Colon (tissue), 2 donors: ENCODE data around the gene RETREG1.
"Not testable (repeated sequence)": the region's sequence is repeated elsewhere in the genome, so short reads cannot be mapped to it uniquely, and the experiment has no call there.

Source experiments
- FAIRE-seq: peaks from 2 replicates; lab custom pipeline; 2012; peaks lifted over from hg19 to GRCh38; lab: Jason Lieb, UNC
- donor health status: control.
- donor health status: control.

The RETREG1 gene

GRCh38 chr5:16487456-16487855 lies 129.3 kb downstream of the RETREG1 start:
- FAIRE-seq: no peak

DNA sequence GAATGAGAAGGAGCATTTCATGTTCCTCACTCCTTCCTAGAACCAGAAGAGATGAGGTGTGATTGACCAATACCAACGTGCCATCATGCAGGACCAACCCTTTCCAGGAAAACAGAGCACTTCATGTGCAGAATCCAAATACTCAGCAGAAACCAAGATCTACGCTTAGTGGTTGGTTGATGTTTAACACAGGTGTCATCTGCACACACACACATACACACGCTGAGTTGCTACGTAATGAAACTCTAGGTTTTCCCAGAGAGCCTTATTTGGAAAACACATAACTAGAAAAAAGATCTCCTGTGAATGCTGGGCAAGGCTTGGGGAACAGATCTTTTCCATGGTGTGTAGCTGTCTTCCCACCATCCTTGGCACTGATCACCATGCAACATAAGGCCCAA lies 130.1 kb downstream of the RETREG1 start:
- no peak for FAIRE-seq

GRCh38 chr5:16485656-16486055 lies 131.1 kb downstream of the RETREG1 start:
- FAIRE-seq: no peak

- no peak for FAIRE-seq
These were observed 132.7 kb downstream of the RETREG1 start for GRCh38 chr5:16484081-16484480.

DNA sequence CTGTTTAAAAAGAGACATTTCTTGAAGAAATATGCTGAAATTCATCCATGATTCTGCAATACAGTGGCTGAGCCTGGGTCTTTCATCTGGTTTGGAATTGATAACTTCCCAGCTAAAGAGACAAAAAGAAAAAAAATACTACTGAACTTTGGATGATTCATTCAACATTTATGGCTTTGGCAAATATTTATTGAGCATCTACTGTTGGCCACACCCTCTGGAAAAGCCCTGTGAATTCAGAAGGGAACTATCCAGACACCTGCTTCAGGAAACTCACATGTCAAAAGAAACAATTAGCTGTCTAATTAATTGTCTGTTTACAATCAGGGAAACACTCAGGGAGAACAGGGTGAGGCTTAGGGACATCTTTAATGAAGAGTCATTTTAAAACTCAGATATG lies 133.4 kb downstream of the RETREG1 start:
- FAIRE-seq: no peak

- FAIRE-seq: no peak
These were observed 133.9 kb downstream of the RETREG1 start for GRCh38 chr5:16482891-16483290.

GRCh38 chr5:16480821-16481538 lies 135.8 kb downstream of the RETREG1 start:
- FAIRE-seq: no peak

- FAIRE-seq: no peak
These were observed 136.7 kb downstream of the RETREG1 start for GRCh38 chr5:16480144-16480543.

DNA sequence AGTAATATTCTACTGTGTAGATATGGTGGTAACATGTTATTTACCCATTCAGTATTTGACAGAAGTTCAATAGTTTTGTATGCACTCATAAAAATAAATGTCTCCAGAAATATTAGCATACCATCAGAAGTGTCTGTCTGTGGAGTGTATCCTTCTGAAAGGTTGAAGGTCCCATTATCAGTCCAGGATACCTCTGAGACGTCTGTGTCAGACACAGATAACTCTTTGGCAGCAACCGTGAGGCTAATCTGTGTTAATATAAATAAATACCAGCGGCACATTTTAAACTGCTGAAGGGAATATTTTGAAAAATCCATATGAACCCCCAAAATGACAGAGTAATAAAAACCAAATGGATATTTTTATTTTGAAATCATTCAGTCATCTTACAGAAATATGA lies 139.3 kb downstream of the RETREG1 start:
- no peak for FAIRE-seq

- FAIRE-seq: not testable (repeated sequence)
These were observed 140.4 kb downstream of the RETREG1 start for GRCh38 chr5:16476417-16476816.

DNA sequence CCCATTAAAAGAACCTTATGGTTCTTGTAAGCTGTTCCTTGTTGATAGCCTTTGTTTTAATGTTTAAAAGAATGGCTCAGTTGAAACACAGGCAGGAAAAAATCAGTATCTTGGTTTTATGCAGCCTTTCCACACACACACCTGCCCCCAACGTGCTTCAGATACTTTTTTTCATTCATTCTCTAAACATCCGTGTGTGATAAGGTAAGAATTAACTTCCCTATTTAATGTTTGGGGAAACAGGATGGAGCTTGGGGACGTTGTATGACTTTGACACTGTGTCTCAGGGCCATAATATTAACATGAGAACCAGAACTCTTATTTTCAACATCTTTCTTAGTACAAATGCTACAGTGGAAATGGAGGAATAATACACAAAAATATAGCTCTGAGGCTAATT lies 145.4 kb downstream of the RETREG1 start:
- no peak for FAIRE-seq

GRCh38 chr5:16467363-16468219 lies 149.2 kb downstream of the RETREG1 start:
- FAIRE-seq: no peak

- no peak for FAIRE-seq
These were observed 151.0 kb downstream of the RETREG1 start, which contains the start of gene ZNF622 for GRCh38 chr5:16465544-16466432. TSS of gene ZNF622 (minus strand) at chr5:16465800. CDS start at chr5:16465665, 135 bp downstream.

GRCh38 chr5:16464664-16465543 lies 151.9 kb downstream of the RETREG1 start:
- no peak for FAIRE-seq

DNA sequence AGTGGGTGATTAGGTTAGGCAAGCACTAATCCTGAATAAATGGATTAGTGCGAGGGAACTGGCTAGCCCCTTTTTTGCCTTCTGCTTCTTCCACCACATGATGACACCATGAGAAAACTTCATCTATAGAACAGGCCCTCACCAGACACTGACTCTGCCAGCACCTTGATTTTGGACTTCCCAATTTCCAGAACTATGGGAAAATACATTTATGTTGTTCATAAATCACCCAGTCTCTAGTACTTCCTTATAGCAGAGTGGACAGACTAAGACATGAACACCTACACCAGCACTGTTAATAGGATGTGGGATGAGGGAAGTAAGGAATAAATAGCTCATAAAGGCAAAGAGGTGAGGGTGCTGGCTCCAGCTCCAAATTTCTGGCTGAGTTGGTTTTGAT lies 152.6 kb downstream of the RETREG1 start:
- FAIRE-seq: no peak

GRCh38 chr5:16461782-16462181 lies 155.0 kb downstream of the RETREG1 start:
- no peak for FAIRE-seq

DNA sequence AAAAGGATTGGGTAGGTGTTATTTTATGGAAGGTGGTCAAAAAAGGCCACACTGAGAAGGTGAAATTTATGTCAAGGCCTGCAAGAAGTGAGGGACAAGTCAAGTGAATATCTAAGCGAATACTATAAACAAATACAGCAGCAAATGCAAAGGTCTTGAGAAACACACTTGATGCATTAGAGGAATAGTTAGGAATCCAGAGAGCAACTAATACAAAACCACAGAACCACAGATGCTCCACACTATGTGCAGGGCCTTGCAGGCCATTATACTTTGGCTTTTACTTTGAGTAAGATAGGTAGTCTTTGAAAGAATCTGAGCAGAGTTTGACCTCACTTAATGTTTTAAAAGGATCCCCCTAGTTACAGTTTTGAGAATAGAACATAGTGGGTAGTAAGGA lies 155.8 kb downstream of the RETREG1 start:
- no peak for FAIRE-seq

- no peak for FAIRE-seq
These were observed 157.3 kb downstream of the RETREG1 start for GRCh38 chr5:16459451-16459850.

- no peak for FAIRE-seq
These were observed 158.9 kb downstream of the RETREG1 start for GRCh38 chr5:16457853-16458252.

DNA sequence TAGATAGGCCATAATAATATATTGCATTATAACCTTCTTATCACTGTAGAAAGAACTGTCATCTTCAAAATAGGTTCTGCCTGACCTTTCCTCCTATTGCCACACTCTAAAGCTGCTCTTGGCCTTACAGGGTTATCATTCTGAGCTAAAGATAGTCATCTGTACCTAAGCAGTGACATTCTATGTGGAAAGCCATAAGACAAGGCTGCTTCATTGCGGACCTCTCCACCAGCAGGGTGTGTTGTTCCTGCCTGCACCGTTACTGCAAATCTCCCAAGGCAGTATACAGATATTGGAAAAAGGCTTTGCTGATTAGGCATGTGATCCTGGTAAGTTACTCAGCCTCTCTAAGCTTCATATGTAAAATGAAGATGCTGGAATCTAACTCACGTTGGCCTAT lies 159.3 kb downstream of the RETREG1 start:
- no peak for FAIRE-seq

- no peak for FAIRE-seq
These were observed 160.5 kb downstream of the RETREG1 start for GRCh38 chr5:16456103-16456832.
